Fibroblast of lung (primary cell): ENCODE data around the gene SLC7A6OS.

Source experiments
- CTCF ChIP-seq, 2 donors: IDR thresholded peaks in 1 of 2; conservative IDR thresholded peaks in 1 of 2; 1 replicate in 1 of 2; 2 replicates in 1 of 2; pipeline ENCODE4 v1.5.1; 2011 to 2012; ENCODE audit warnings: low read length in 2 of 2, control low read depth in 1 of 2, inconsistent platforms in 1 of 2, low read depth in 1 of 2, mild to moderate bottlenecking in 1 of 2
- EZH2 ChIP-seq: IDR thresholded peaks from 2 replicates; pipeline ENCODE4 v1.5.1; 2012; ENCODE audit warnings: low read length, control low read depth, mild to moderate bottlenecking; ENCODE audit errors: missing control alignments

DNA sequence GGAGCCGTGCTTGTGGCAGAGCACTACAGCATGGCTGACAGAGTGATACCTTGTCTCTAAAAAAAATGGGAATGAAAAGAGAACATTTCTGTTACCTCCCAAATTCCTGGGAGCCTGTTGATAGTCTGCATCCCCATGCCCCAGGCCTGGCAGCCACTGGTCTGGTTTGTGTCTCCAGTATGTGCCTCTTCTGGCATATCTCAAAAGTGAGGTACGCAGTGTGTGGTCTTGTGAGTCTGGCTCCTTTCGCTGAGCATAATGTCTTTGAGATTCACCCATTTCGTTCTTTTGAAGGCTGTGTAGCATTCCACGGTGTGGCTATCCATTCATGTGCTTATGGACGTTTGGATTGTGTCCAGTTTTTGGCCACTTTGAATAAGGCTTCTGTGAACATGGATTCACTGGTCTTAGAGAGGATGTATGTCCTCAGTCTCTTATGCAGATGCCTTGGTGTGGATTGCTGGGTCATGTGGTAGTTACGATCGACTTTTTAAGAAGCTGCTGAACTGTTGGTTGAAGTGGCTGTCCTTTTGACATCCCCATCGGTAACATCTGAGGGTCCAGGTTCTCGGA lies 39.2 kb upstream of the SLC7A6OS start:
- TF ChIP-seq CTCF (conservative IDR thresholded peaks at IDR 0.05 in 1 of 2, IDR thresholded peaks at IDR 0.05 in 1 of 2; ENCODE audit: low read depth in 1 of 2, low read length in 2 of 2) = no peak
- TF ChIP-seq EZH2 = no peak
